Measurements from ENCODE around the gene WWP2. TPM values are rescaled to one million over a fixed set of nuclear protein-coding genes. Genes with fewer than 3 reads are reported as not detected.

Gene WWP2
- total RNA-seq, 1 experiment from 2014 or later: 40.2 TPM

GRCh38 chr16:69748694-69749345 lies 13.3 kb upstream of the WWP2 start:
- H2BK5ac ChIP-seq (ENCODE audit: insufficient read length, low read length): no peak overlapping the region
- no peak for DNase-seq
- H3K56ac ChIP-seq (ENCODE audit: insufficient read length, low read depth, low read length): no peak overlapping the region
- no peak overlapping the region for H3K4me2 ChIP-seq (ENCODE audit: insufficient read depth, insufficient read length, low read length)
- H4K5ac ChIP-seq (ENCODE audit: insufficient read length, low read depth, low read length): no peak overlapping the region
- no peaks in the 10 kb centered on the region; the same call in 1 of the 2 replicates for H3K4me1 ChIP-seq (ENCODE audit: insufficient read depth, low read length)
- Mint-ChIP-seq H3K27ac (no peak overlapping the region), H3K4me3 (no peak overlapping the region), H3K36me3 (ENCODE audit: insufficient read depth in 1 of 3, low read depth in 3 of 3) (peaks cover 61 to 92% (median 87%) of the 10 kb centered on the region in 3 experiments), H3K9me3 (no peaks in the 10 kb centered on the region), H3K4me1 (peaks cover 4 to 5% of the 10 kb centered on the region in 2 experiments), H3K27me3 (ENCODE audit: low read depth) (peaks cover 1% of the 10 kb centered on the region; the same call in 1 of the 2 replicates)
- H3K4ac ChIP-seq (ENCODE audit: low read depth, low read length): no peak overlapping the region
- no peak overlapping the region for H3K18ac ChIP-seq (ENCODE audit: insufficient read length, low read depth, low read length)
- H3K9me3 ChIP-seq (ENCODE audit: control insufficient read depth, low read depth, low read length): no peaks in the 10 kb centered on the region
- no peak overlapping the region for H3K23ac ChIP-seq (ENCODE audit: insufficient read length, low read depth, low read length)
- H3K27me3 ChIP-seq (ENCODE audit: insufficient read depth, low read length): no peaks in the 10 kb centered on the region
- no peak overlapping the region for H2BK12ac ChIP-seq (ENCODE audit: insufficient read length, low read depth, low read length)
- H2AK5ac ChIP-seq (ENCODE audit: insufficient read length, low read length): no peak overlapping the region
- no peaks in the 10 kb centered on the region for H3K79me1 ChIP-seq (ENCODE audit: insufficient read depth, low read depth, low read length, poor library complexity, severe bottlenecking)
- H2AFZ ChIP-seq (ENCODE audit: low read length): no peak overlapping the region
- no CpG with 5 or more reads among the region's 20 CpGs for WGBS (ENCODE audit: extremely low coverage, insufficient read length, low lambda C conversion rate)
- H3K23me2 ChIP-seq (ENCODE audit: insufficient read length, low read depth, low read length, poor library complexity, severe bottlenecking): no peaks in the 10 kb centered on the region
- no peak overlapping the region for H3K27ac ChIP-seq (ENCODE audit: insufficient read length, low read depth, low read length)
- H4K8ac ChIP-seq (replicated peaks; ENCODE audit: insufficient read length, low read depth, low read length): no peak overlapping the region
- no peaks in the 10 kb centered on the region for H4K20me1 ChIP-seq (ENCODE audit: control insufficient read depth, insufficient read depth, insufficient read length)
- no peak overlapping the region for H4K91ac ChIP-seq (ENCODE audit: insufficient read length, low read depth, low read length)
- no peak overlapping the region for H2BK15ac ChIP-seq (ENCODE audit: low read depth, low read length)
- no peak overlapping the region for H2BK120ac ChIP-seq (ENCODE audit: low read depth, low read length, poor library complexity, severe bottlenecking)
- H3T11ph ChIP-seq (ENCODE audit: low read length): no peak overlapping the region
- H3K14ac ChIP-seq (ENCODE audit: insufficient read depth, low read length): no peak overlapping the region
- no peak for TF ChIP-seq CTCF (conservative IDR thresholded peaks at IDR 0.05)
- H3K79me2 ChIP-seq (ENCODE audit: insufficient read depth, low read length): peaks cover 9% of the 10 kb centered on the region; the same call in 1 of the 2 replicates
- H3K9ac ChIP-seq (ENCODE audit: extremely low read depth, insufficient read length, low read length): no peak overlapping the region
- H2BK20ac ChIP-seq (ENCODE audit: low read depth, low read length, poor library complexity, severe bottlenecking): no peak overlapping the region

Data from H9 (cell line).